Measurements from ENCODE around the gene BSN.
"Not testable (repeated sequence)": the region's sequence is repeated elsewhere in the genome, so short reads cannot be mapped to it uniquely, and the experiment has no call there.

Gene BSN

GRCh38 chr3:49535971-49536874, 18.1 kb upstream of the BSN start:
- no peak for DNase-seq

- no peak for DNase-seq
Measured at GRCh38 chr3:49536875-49537533, 17.3 kb upstream of the BSN start.

GRCh38 chr3:49539659-49540560, 14.4 kb upstream of the BSN start:
- peak; percentile 66 for DNase-seq

- DNase-seq: no peak
Measured at GRCh38 chr3:49552087-49552486, 2.2 kb upstream of the BSN start.

GRCh38 chr3:49553324-49553691, 969 bp upstream of the BSN start:
- DNase-seq: no peak

- DNase-seq: no peak
Measured at GRCh38 chr3:49554633-49555265, 472 bp downstream of the BSN start.

GRCh38 chr3:49556500-49557275, 2.4 kb downstream of the BSN start:
- no peak for DNase-seq

- DNase-seq: no peak
Measured at GRCh38 chr3:49563040-49563578, 8.8 kb downstream of the BSN start.

- no peak for DNase-seq
Measured at GRCh38 chr3:49563766-49564165, 9.5 kb downstream of the BSN start.

- no peak for DNase-seq
Measured at GRCh38 chr3:49566312-49566711, 12.0 kb downstream of the BSN start.

GRCh38 chr3:49567406-49567805, 13.1 kb downstream of the BSN start:
- DNase-seq: no peak

GRCh38 chr3:49568965-49569364, 14.7 kb downstream of the BSN start:
- DNase-seq: no peak

GRCh38 chr3:49570028-49570654, 15.9 kb downstream of the BSN start:
- no peak for DNase-seq

- no peak for DNase-seq
Measured at GRCh38 chr3:49582177-49582576, 27.9 kb downstream of the BSN start.

GRCh38 chr3:49585261-49585755, 31.0 kb downstream of the BSN start:
- DNase-seq: not testable (repeated sequence)

GRCh38 chr3:49591615-49592014, 37.3 kb downstream of the BSN start:
- DNase-seq: no peak

- no peak for DNase-seq
Measured at GRCh38 chr3:49593041-49593440, 38.8 kb downstream of the BSN start.

GRCh38 chr3:49600781-49601180, 46.5 kb downstream of the BSN start:
- no peak for DNase-seq

- DNase-seq: no peak
Measured at GRCh38 chr3:49601358-49602048, 47.2 kb downstream of the BSN start.

- DNase-seq: no peak
Measured at GRCh38 chr3:49602049-49602554, 47.8 kb downstream of the BSN start.
